Gastroesophageal sphincter (tissue), 4 donors: ENCODE measurements around the gene RNF157. TPM values are rescaled to one million over a fixed set of nuclear protein-coding genes. Genes with fewer than 3 reads are reported as not detected.
"Not testable (repeated sequence)": the region's sequence is repeated elsewhere in the genome, so short reads cannot be mapped to it uniquely, and the experiment has no call there.

Experiments
- ATAC-seq: fragments of 150-250 bp; one replicate; pipeline ENCODE4 v1.9.1; 2016; ENCODE audit warnings: mild to moderate bottlenecking, moderate library complexity
- H3K27ac ChIP-seq, 4 donors: fragments of 200-600 bp; sonication (generic) in 3 of 4; 1 replicate in 3 of 4; 2 replicates in 1 of 4; pipeline ENCODE4 v1.5.1; 2016 to 2019
- H3K27me3 ChIP-seq: fragments of 200-600 bp; sonication (generic); one replicate; pipeline ENCODE4 v1.5.1; 2019
- H3K36me3 ChIP-seq, 2 donors: fragments of 200-600 bp; sonication (generic); one replicate each; pipeline ENCODE4 v1.5.1; 2019; ENCODE audit warnings: control low read depth in 1 of 2
- H3K4me1 ChIP-seq, 3 donors: fragments of 200-600 bp; sonication (generic); 1 replicate in 2 of 3; 2 replicates in 1 of 3; pipeline ENCODE4 v1.5.1; 2016 to 2019; ENCODE audit warnings: control low read depth in 2 of 3
- H3K4me3 ChIP-seq, 2 donors: fragments of 200-600 bp; sonication (generic); one replicate each; pipeline ENCODE4 v1.5.1; 2019; ENCODE audit warnings: mild to moderate bottlenecking in 1 of 2, moderate library complexity in 1 of 2
- H3K9me3 ChIP-seq, 3 donors: fragments of 200-600 bp; sonication (generic); one replicate each; pipeline ENCODE4 v1.5.1; 2017 to 2019; ENCODE audit warnings: control low read depth in 2 of 3
- CTCF ChIP-seq, 4 experiments: fragments of 200-600 bp in 2 of 4; fragments of 450-650 bp in 2 of 4; sonication (generic) in 1 of 4; IDR thresholded peaks; one replicate each; pipeline ENCODE4 v1.5.1; 2017 to 2019; ENCODE audit warnings: antibody characterized with exemption in 4 of 4, mild to moderate bottlenecking in 2 of 4, moderate library complexity in 2 of 4
- EP300 ChIP-seq: sonication (generic); formaldehyde crosslinking; IDR thresholded peaks from one replicate; pipeline ENCODE4 v1.6.1; 2017; ENCODE audit warnings: antibody characterized with exemption, mild to moderate bottlenecking
- POLR2A ChIP-seq, 2 donors: fragments of 450-650 bp; IDR thresholded peaks; one replicate each; pipeline ENCODE4 v1.6.1; 2017; ENCODE audit warnings: antibody characterized with exemption in 2 of 2, mild to moderate bottlenecking in 2 of 2, moderate library complexity in 1 of 2
- POLR2AphosphoS5 ChIP-seq: sonication (generic); formaldehyde crosslinking; IDR thresholded peaks from one replicate; pipeline ENCODE4 v1.6.1; 2017; ENCODE audit warnings: antibody characterized with exemption
- WGBS, 2 donors: methylation state at CpG; one replicate each; pipeline ENCODE4 v1.1.5; 2018; ENCODE audit warnings: low coverage in 1 of 2; 5-methylcytosine and 5-hydroxymethylcytosine counted together
- total RNA-seq, 4 donors: library from RNA; depleted of rRNA; stranded (reverse); fragments of >200 nt; gene quantifications; one replicate each; pipeline ENCODE4 v1.1.0, GENCODE V29; 2016

The RNF157 gene
- total RNA-seq, 4 donors from 2014 or later = 2.5 to 8.1 (median 3.3) TPM

GRCh38 chr17:76268991-76269981, 29.0 kb upstream of the RNF157 start:
- no peak for ATAC-seq
- H3K4me3 ChIP-seq = no peak overlapping the region
- H3K9me3 ChIP-seq = no peaks in the 10 kb centered on the region
- peaks cover 0 to 27% of the 10 kb centered on the region in 2 donors for H3K36me3 ChIP-seq
- 83% methylated on average over 3 of the region's 12 CpGs; no CpG with 5 or more reads in 1 of the 2 donors for WGBS, 2 donors
- H3K4me1 ChIP-seq = peaks cover 0 to 88% (median 46%) of the 10 kb centered on the region in 3 donors
- TF ChIP-seq POLR2AphosphoS5 (no peak), CTCF (IDR thresholded peaks at IDR 0.05) (no peak), POLR2A (IDR thresholded peaks at IDR 0.05) (no peak), EP300 (no peak)
- H3K27me3 ChIP-seq = no peaks in the 10 kb centered on the region
- H3K27ac ChIP-seq = peak overlapping the region in 3 of 4 donors; percentile 50 to 94 (median 59)

GRCh38 chr17:76268015-76268749, 27.9 kb upstream of the RNF157 start:
- peaks cover 0 to 85% (median 43%) of the 10 kb centered on the region in 3 donors for H3K4me1 ChIP-seq
- TF ChIP-seq POLR2AphosphoS5 (peak; percentile 68), EP300 (no peak), POLR2A (IDR thresholded peaks at IDR 0.05) (no peak), CTCF (IDR thresholded peaks at IDR 0.05) (no peak)
- WGBS, 2 donors = 45 to 50% methylated on average over 3 of the region's 9 CpGs

GRCh38 chr17:76267581-76268001, 27.3 kb upstream of the RNF157 start:
- not testable (repeated sequence) for H3K9me3 ChIP-seq, H3K27me3 ChIP-seq, H3K4me3 ChIP-seq, ATAC-seq
- peaks cover 0 to 85% (median 42%) of the 10 kb centered on the region in 3 donors for H3K4me1 ChIP-seq
- peak overlapping the region in 3 of 4 donors; percentile 59 to 94 (median 61) for H3K27ac ChIP-seq
- peaks cover 0 to 27% of the 10 kb centered on the region in 2 donors for H3K36me3 ChIP-seq
- 91 to 92% methylated on average over 6 to 8 of the region's 13 CpGs for WGBS, 2 donors

More at GRCh38 chr17:76268015-76268749, 27.9 kb upstream of the RNF157 start:
- Histone ChIP-seq H3K27ac (peak overlapping the region in 3 of 4 donors; percentile 59 to 94 (median 61)), H3K36me3 (peaks cover 0 to 27% of the 10 kb centered on the region in 2 donors), H3K9me3 (no peaks in the 10 kb centered on the region), H3K4me3 (peak overlapping the region in 1 of 2 donors; percentile 1), H3K27me3 (no peaks in the 10 kb centered on the region)
- peak; percentile 19 for ATAC-seq

- TF ChIP-seq CTCF (IDR thresholded peaks at IDR 0.05) (no peak), POLR2AphosphoS5 (no peak), POLR2A (IDR thresholded peaks at IDR 0.05) (no peak), EP300 (no peak)
- no peak for ATAC-seq
- H3K4me3 ChIP-seq = peak overlapping the region in 1 of 2 donors; percentile 98
- 74 to 100% methylated on average over 1 to 4 of the region's 4 CpGs for WGBS, 2 donors
- peaks cover 0 to 85% (median 38%) of the 10 kb centered on the region in 3 donors for H3K4me1 ChIP-seq
- H3K36me3 ChIP-seq = peaks cover 0 to 27% of the 10 kb centered on the region in 2 donors
- peak overlapping the region in 3 of 4 donors; percentile 94 to 98 (median 95) for H3K27ac ChIP-seq
- H3K9me3 ChIP-seq = no peaks in the 10 kb centered on the region
- H3K27me3 ChIP-seq = no peaks in the 10 kb centered on the region
Observed at GRCh38 chr17:76267051-76267576, 26.8 kb upstream of the RNF157 start.
